ENCODE measurements around the gene JAKMIP3.

GRCh38 chr10:132030898-132031463 is 34.8 kb upstream of the JAKMIP3 start:
- TF ChIP-seq EZH2 (IDR thresholded peaks at IDR 0.05; ENCODE audit: borderline replicate concordance, insufficient read depth, low read depth, low read length, poor library complexity, severe bottlenecking), result no peak
- TF ChIP-seq CTCF (IDR thresholded peaks at IDR 0.05), result no peak
